Stimulated activated CD4-positive, alpha-beta T cell treated with anti-CD3 and anti-CD28 coated beads, Interleukin-1b, Interleukin-23, amount 100 ng/mL, for 48 hours (primary cell): ENCODE measurements around the gene GNG7.
"Not testable (repeated sequence)": the region's sequence is repeated elsewhere in the genome, so short reads cannot be mapped to it uniquely, and the experiment has no call there.

Source experiments
- DNase-seq: peaks from one replicate; pipeline ENCODE4 v3.0.0-alpha.2; 2020

The GNG7 gene

DNA sequence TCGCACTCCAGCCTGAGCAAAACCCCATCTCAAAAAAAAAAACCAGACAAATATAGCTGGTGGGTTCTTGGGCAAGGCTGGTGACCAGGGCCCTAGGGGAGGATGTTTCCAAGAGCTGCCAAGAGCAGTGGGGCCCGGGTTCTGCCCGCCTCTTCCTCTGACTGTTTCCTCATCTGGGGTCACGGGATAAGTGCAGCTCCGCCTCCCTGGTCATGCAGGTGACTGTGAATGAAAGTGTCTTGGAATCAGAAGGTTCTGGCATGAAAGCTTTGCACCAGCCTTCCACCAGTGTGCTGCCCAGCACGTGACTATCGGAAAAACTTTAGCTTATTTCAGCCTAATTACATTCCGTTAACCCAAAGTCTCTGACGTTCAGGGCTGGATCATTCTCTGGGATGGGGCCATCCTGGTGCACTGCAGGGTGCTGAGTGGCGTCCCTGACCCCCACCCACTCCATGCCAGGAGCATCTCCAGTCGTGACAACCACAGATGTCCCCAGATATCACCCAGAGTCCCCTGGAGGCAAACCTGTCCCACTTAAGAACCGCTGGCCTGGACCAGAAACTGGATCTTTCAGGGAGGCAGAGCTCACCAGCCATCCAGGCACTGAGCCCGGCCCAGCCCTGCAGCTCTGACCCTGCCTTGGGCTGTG is 85.6 kb downstream of the GNG7 start:
- DNase-seq: peak; percentile 60

DNA sequence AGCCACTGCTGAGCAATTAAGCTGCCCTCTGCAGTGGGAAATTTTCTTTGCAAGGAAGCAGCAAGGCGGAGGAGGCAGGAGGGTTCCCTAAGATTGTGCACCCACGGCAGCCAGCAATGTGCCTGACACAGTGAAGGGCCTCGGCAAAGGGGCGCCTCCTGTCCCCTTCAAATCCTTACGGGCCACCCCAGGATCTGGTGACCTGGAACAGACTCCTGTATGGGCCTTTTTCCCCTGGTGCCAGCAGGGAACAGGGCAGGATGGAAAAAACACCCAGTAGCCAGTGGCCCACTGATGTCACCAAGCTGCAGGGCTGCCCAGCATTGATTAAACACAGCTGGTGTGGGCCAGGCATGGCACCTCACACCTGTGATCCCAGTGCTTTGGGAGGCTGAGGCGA is 86.7 kb downstream of the GNG7 start:
- DNase-seq: no peak

DNA sequence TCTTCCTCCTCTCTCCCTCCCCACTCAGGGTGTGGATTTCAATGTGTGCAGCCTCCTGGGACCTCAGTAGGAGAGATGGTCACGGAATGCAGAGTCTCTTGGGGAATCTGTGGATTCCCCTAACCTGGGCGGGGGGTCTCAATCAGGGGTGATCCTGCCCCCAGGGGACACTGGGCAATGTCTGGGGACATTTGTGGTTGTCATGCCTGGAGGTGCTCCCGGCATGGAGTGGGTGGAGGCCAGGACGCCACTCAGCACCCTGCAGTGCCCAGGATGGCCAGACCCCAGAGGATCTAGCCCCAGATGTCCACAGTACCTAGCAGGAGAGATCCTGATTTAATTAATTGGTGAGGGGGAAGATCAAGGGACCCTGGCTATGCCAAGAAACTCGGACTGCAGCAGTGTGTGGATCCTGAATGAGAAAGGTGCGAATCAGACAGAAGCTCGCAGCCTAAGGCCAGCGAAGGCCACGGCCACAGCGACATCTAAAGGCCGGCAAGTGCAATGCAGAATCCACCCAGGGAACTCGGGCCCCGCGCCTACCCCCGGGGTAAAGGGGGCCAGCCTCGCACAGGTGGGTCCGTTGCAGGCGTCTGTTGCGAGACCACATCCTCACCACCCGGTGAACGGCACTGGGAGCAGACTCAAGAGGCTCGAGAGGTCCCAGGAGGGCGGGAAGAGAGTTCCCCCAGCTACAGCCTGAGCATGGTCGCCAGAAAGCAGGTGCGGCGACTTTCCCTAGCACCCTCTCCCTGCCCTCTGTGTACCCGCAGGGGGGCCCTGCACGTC is 88.8 kb downstream of the GNG7 start:
- DNase-seq: peak; percentile 65

DNA sequence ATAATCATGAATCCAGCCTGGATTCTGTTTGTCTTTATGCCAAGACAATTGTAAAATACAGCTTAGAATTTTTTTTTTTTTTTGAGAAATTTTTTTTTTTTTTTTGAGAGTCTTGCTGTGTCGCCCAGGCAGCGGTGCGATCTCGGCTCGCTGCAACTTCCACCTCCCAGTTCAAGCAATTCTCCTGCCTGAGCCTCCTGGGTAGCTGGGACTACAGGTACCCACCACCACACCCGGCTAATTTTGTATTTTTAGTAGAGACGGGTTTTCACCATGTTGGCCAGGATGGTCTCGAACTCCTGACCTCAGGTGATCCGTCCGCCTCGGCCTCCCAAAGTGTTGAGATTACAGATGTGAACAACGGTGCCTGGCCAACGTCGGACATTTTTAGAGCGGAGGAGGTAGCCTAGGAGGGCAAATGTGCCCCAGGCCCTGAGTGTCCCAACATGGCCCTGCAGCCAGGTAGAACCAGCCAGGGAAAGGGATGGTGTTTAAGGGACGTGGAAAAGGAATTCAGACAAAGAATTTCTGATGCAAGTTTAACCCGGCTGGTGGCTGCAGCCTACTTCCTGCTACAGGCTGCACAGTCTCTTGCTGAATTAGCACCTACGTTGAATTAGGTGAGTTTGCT is 89.8 kb downstream of the GNG7 start:
- no peak for DNase-seq

DNA sequence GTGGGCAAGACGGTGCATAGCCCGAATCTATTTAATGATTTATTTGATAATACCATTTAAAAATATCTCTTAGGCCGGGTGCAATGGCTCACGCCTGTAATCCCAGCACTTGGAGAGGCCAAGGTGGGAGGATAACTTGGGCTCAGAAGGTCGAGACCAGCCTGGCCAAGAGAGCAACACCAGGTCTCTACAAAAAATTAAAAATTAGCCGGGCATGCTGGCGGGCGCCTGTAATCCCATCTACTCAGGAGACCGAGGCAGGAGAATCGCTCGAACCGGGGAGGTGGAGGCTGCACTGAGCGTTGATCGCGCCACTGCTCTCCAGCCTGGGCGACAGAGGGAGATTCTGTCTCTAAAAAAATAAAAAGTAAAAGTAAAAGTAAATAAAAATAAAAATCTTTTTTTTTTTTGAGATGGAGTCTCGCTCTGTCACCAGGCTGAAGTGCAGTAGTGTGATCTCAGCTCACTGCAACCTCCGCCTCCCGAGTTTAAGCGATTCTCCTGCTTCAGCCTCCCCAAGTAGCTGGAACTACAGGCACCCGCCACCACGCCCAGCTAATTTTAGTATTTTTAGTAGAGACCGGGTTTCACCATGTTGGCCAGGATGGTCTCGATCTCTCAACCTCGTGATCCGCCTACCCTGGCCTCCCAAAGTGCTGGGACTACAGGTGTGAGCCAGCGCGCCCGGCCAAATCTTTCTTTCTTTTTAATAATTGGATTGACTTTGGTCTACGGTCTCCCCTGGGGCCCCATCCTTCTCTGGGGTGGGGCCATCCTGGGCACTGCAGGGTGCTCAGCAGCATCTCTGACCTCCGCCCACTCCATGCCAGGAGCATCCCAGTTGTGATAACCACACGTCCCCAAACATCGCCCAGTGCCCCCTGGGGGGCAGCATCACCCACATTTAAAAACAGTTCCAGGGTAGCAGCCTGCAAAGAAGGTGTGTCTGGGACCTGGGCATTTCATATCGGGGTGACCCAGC is 90.7 kb downstream of the GNG7 start:
- DNase-seq: no peak

DNA sequence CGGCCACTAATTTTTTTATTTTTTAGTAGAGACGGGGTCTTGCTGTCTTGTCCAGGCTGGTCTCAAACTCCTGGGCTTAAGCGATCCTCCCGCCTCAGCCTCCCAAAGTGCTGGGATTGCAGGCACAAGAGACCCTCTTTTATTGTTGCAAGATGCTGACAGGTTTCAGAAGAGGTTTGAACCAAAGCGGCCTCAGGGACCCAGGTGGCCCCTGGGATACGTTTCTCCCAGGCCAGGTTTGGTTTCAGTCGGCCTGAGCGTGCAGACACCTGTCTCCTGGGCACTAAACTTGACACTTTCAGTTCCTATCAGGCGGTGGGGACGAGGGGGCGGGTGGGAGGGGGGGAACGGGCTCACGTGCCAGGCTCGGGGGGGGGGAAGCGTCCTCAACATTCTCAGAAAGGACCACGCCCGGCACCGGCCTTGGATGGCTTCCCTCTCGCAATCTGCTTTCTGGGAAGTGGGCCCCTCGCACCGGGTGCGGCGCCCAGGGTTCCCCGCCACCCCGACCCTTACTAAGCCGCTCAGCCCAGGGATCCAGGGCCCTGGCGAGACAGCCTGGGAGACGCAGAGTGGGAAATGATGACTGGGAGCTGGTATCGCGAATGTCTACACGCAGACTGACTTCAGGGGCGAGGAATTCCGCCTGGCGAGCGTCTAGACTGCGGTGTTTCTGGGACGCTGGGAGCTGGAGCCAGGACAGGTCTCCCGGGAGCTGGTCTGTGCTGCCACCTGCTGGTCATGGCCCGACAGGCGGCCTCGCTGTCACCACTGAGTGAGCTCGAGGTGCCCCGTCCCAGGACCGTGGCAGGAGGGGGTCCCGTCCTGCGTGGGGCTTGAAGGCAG is 91.6 kb downstream of the GNG7 start:
- peak; percentile 83 for DNase-seq

DNA sequence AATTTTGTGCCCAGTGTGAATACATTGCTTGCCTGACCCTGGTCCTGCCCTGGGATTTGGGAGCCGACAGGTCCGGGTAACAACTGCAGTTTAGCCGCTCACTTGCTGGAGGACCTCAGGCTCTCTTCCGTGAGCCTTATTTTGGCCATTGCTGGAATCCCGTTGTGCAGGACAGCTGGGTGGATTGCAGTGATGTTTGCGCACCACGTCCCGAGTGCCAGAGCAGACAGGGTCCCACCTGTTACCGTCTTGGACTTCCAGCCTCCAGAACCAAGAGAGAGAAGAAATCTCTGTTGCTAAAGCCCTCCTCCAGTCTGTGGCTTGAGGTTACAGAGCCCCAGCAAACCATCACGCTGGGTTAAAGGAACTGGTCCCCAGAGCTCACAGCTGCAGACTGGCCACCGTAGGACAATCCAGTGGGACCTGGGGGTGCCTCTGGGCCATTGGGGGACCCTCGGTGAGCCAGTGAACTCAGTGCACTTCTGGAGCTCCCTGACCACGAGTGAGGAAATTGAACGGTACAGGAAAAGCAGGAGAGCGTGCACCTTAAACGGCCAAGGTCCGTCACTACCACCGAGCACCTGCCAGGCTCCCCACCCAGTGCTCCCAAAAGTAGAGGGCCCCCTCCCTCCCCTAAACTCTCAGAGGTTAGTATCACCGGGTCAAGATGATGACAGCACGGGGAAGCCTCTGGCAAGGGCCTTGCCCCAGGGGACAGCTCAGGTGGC is 92.9 kb downstream of the GNG7 start:
- DNase-seq: no peak

DNA sequence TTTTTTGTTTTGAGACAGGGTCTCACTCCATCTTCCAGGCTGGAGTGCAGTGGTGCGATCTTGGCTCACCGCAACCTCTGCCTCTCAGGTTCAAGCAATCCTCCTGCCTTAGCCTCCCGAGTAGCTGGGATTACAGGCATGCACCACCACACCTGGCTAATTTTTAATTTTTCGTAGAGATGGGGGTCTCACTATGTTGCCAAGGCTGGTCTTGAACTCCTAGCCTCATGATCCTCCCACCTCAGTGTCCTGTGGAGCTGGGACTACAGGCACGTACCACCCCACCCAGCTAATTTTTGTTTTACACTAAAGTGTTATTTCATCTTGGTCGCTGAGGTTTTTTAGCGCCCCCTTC is 93.5 kb downstream of the GNG7 start:
- not testable (repeated sequence) for DNase-seq

DNA sequence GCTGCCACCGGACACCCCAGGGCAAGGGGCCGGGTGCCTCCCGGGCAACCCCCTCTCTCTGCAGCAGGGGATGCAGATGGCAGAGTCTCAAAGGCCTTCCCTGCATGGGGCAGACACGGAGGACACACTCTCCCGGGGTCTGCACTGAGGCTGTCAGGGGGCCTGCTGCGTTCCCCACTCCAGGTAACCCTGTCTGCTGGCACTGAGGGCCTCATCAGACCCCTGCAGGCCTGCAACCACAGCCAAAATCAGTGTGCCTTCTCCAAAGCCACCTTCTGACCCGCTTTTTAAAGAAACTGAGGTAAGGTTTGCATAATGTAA is 93.9 kb downstream of the GNG7 start:
- DNase-seq: no peak

DNA sequence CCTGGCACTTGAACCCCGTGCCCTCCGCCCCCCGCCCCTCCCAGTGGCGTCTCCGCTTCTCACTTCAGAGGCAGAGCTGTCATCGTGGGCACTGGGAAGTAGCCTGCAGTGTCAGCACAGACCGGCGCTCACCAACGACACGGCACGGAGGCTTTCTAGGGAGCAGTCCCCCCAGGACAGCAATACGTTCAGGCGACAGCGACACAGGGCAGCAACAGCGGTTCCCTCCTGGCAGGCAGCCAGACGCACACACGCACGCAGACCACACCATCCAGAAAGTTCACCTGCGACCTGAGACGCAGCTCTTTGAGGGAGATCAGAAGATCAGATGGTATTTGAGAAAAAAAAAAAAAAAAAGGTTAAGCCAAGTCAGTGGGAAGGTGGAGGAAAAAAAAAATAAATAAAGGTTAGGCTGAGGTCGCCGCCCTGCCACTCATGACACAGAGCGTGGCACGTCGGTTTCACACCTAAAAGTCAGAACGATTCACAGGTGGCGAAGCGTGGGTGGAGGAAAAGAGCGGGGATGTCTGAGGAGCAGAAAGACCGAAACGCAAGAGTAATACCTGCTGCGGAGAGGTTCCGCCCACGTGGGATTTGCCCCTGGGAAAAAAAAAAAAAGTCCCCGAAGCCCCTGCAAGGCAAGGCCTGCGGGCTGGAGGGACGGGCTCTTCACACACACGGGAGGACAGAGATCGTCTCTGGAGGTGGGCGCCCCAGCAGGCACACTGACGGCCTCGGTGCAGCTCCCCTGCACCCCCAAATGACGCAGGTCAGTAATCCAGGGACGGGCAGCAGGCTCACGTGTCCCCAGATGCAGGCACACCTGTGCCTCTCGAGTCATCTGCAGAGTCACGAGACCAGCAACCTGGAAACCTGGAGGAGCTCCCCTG is 94.5 kb downstream of the GNG7 start:
- DNase-seq: peak; percentile 93

DNA sequence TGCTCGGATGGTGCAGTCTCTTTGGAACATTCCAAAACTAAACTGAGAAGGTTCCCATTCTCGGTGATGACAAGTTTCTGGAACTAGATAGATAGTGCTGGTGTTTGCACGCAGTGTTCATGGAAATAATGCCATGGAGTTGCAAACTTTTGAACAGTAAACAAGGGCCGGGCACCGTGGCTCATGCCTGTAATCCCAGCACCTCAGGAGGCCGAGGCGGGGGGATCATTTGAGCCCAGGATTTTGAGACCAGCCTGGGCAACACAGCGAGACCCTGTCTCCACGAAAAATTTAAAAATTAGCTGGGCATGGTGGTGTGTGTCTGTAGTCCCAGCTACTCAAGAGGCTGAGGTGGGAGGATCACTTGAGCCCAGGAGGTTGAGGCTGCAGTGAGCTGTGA is 95.7 kb downstream of the GNG7 start:
- DNase-seq: not testable (repeated sequence)

DNA sequence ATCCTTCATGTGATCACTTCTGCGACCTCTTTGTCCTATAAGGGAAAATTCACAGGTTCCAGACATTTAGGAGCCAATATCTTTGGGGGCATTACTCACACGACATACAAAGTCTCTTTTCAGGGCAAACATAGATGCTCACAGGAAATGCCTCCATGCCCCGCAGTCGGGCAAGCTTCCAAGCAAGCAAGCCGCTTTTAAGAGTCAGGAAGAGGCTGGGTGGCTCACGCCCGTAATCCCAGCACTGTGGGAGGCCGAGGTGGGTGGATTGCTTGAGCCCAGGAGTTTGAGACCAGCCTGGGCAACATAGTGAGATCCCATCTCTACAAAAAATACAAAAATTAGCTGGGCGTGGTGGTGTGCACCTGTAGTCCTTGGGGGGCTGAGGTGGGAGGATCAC is 96.6 kb downstream of the GNG7 start:
- not testable (repeated sequence) for DNase-seq

DNA sequence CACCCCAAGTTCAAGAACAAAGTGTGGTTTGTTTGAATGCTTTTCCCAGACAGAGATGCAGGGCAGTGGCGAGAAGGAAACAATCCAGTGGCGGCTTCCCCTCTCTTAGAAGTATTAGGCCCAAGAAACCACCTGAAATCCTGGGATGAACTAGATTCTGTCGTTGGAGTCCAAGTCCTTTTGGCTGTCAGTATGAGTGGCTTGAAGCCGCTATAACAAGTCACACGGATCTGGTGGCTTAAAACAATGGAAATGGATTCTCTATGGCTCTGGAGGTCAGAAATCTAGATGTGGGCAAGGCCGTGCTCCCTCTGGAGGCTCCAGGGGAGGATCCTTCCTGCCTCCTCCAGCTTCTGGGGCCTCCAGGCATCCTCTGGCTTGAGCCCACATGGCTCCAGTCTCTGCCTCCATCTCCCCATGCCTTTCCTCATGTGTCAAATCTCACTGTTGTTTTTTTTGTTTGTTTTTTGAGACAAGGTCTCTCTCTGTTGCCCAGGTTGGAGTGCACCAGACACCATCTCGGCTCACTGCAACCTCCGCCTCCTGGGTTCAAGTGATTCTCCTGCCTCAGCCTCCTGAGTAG is 97.7 kb downstream of the GNG7 start:
- no peak for DNase-seq

DNA sequence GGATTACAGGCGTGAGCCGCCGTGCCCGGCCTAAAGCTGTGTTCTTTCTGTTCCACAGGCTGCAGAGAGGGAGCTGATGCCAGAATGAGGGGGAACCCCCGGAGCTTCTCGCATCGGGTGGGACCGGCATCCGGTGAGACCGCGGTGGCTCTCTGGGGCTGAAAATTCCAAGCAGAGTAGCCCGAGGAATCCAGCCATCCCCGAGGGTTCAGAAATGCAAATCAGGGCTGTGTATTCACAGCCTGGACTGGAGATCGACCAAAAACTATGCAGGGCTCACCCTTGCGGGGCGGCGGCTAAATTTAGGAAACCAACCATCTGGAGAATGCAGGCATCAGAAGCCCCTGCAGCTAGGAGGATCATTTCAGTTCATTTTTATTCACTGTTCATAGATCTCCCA is 99.2 kb downstream of the GNG7 start:
- DNase-seq: no peak

DNA sequence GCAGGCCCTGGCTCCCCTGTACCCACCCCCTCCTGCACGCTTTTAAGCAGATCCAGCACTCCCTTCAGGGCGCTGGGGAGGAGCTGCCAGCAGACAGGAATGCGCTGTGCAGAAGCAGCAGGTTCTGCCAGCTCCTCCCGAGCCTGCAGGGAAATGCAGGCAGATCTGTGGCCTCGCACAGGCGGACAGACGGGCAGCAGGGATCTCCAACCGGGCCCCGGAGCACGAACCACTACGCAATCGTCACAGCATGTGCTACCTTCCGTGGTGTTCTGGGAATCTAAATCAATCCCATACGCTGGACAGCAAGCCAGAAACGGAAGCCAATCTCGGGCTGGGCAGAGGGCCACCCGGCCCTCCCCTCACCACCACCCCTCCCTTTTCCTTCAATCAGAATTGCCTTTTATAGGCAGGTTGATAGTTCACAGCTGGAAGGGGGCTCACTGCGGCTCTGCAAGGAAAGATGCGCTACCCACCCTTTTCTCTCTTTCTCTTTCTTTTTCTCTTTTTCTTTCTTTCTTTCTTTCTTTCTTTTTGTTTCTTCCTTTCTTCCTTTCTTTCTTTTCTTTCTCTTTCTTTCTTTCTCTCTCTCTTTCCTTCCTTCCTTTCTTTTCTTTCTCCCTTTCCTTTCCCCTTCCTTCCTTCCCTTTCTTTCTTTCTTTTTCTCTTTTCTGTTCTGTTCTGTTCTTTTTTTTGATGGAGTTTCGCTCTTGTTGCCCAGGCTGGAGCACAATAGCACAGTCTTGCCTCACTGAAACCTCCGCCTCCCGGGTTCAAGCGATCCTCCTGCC is 99.9 kb downstream of the GNG7 start:
- DNase-seq: no peak

DNA sequence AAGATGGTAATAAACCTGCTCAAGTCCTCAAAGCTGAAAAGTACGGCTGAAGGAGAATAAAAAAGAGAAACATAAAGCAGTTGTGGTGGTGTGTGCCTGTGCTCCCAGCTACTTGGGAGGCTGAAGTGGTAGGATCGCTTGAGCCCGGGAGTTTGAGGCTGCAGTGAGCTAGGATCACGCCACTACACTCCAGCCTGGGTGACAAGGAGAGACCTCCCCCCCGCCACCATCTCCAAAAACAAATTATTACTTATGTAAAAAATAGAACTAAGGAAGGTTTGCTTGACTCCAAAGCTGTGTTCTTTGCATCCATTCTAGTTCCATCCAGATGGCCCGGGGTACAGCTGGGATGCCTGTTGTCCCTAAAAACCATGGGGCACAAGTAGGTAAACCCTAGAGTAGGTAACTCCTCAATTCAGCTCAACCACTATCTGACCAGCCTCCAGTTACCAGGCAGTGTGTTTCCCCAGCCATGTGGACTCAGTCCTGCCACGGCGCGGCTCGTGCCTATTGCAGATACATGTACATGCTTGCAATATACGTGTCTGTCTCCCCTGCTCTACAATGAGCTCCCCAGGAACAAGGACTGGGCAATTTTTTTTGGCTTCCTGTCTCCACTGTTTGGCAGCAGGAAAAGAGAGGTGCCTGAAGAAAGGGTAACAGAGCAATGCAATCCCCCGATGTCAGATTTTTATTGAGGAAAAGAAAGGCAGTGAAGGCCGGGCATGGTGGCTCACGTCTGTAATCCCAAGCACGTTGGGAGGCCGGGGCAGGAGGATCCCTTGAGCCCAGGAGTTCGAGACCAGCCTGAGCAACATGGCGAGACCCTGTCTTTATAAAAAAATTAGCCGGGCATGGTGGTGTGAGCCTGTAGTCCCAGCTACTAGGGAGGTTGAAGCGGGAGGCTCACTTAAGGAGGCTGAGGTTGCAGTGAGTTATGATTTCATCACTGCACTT is 101.3 kb downstream of the GNG7 start:
- DNase-seq: no peak

DNA sequence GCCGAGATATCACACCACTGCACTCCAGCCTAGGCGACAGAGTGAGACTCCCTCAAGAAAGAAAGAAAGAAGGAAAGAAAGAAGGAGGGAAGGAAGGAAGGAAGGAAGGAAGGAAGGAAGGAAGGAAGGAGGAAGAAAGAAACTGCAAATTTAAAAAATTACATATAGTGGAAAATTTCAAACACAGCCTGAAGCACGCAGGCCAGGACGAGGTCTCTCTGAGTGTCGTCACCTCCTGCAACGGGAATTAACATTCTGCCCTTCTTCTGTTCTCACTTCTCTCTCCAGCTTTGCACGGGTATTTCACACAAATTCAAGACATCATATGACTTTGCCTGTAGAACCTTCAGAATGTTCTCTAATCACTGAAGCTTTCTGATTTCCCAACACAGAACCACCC is 108.2 kb downstream of the GNG7 start:
- DNase-seq: no peak

DNA sequence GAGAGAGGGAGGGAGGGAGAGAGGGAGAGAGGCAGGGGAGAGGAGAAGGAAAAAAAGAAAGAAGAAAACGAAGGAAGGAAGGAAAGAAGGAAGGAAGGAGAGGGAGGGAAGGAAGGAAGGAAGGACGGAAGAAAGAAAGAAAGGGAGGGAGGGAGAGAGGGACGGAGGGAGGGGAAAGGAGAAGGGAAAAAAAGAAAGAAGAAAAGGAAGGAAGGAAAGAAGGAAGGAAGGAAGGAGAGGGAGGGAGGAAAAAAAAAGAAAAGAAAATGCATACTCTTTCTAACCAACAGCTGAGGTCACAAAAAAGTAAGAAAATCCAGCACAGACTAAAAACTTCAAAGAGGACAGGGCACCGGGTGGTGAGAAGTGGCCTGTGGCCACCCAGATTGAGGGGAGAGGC is 109.7 kb downstream of the GNG7 start:
- no peak for DNase-seq
